ENCODE data around the gene PITX3. TPM values are rescaled to one million over a fixed set of nuclear protein-coding genes. Genes with fewer than 3 reads are reported as not detected.
"Not testable (repeated sequence)": the region's sequence is repeated elsewhere in the genome, so short reads cannot be mapped to it uniquely, and the experiment has no call there.

PITX3 gene
- total RNA-seq, 1 donor from 2014 or later, result not detected

DNA sequence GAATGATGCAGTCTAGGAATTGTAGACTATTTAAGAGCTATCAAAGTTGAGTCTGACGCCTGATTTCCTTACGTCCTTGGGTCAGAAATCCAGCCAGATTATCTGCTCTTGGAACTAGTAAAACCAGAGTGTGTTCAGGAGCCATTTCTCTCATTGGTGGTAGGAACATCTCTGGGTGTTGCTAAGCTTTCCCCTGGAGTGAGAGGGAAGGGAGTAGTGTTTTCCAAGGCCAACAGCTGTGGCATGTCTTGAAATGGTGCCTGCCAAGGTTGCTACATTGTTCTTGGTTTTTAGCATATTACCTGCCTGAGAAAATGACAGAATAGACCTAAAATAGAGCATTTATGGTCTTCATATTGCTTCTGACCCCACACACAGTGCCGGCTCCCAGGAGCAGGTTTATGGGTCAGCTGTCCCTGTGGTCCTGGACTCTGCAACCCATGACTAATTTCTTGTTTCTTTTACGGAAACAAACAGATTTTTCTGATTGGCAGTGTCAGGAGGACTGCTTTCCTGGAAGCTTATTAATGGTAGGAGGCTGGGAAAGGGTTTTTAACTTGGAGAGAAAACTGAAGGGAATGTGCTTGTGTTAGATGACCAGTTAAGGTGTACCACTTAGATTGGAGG, 21.5 kb upstream of the PITX3 start:
- DNase-seq (ENCODE audit: low spot score, unreplicated experiment), result no peak
- no peak overlapping the region for H3K27ac Mint-ChIP-seq
- no peak overlapping the region for H3K4me3 Mint-ChIP-seq (ENCODE audit: low read depth)
- peaks cover 5% of the 10 kb centered on the region for H3K36me3 Mint-ChIP-seq (ENCODE audit: insufficient read depth)
- TF ChIP-seq, protein P1, sequence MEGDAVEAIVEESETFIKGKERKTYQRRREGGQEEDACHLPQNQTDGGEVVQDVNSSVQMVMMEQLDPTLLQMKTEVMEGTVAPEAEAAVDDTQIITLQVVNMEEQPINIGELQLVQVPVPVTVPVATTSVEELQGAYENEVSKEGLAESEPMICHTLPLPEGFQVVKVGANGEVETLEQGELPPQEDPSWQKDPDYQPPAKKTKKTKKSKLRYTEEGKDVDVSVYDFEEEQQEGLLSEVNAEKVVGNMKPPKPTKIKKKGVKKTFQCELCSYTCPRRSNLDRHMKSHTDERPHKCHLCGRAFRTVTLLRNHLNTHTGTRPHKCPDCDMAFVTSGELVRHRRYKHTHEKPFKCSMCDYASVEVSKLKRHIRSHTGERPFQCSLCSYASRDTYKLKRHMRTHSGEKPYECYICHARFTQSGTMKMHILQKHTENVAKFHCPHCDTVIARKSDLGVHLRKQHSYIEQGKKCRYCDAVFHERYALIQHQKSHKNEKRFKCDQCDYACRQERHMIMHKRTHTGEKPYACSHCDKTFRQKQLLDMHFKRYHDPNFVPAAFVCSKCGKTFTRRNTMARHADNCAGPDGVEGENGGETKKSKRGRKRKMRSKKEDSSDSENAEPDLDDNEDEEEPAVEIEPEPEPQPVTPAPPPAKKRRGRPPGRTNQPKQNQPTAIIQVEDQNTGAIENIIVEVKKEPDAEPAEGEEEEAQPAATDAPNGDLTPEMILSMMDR (IDR thresholded peaks at IDR 0.05; ENCODE audit: unreplicated experiment), result no peak
- no peaks in the 10 kb centered on the region for H3K9me3 Mint-ChIP-seq (ENCODE audit: low read depth)
- no peaks in the 10 kb centered on the region for H3K27me3 Mint-ChIP-seq
- H3K4me1 Mint-ChIP-seq (ENCODE audit: low read depth), result peaks cover 6% of the 10 kb centered on the region

DNA sequence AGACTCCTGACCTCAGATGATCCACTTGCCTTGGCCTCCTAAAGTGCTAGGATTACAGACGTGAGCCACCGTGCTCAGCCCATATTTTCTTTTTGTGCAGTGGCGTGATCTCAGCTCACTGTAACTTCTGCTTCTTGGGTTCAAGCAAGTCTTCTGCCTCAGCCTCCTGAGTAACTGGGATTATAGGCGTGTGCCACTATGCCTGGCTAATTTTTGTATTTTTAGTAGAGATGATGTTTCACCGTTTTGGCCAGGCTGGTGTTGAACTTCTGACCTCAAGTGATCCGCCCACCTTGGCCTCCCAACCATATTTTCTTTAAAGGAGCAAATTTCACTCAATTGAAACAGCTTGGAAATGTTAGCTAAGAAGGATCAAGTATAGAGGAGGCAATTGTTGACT, 20.5 kb upstream of the PITX3 start:
- TF ChIP-seq, protein P1 (IDR thresholded peaks at IDR 0.05; ENCODE audit: unreplicated experiment), result no peak
- H3K4me3 Mint-ChIP-seq (ENCODE audit: low read depth), result no peak overlapping the region
- DNase-seq (ENCODE audit: low spot score, unreplicated experiment), result no peak
- H3K27ac Mint-ChIP-seq, result no peak overlapping the region
- peaks cover 6% of the 10 kb centered on the region for H3K4me1 Mint-ChIP-seq (ENCODE audit: low read depth)
- no peaks in the 10 kb centered on the region for H3K27me3 Mint-ChIP-seq
- peaks cover 5% of the 10 kb centered on the region for H3K36me3 Mint-ChIP-seq (ENCODE audit: insufficient read depth)
- no peaks in the 10 kb centered on the region for H3K9me3 Mint-ChIP-seq (ENCODE audit: low read depth)

DNA sequence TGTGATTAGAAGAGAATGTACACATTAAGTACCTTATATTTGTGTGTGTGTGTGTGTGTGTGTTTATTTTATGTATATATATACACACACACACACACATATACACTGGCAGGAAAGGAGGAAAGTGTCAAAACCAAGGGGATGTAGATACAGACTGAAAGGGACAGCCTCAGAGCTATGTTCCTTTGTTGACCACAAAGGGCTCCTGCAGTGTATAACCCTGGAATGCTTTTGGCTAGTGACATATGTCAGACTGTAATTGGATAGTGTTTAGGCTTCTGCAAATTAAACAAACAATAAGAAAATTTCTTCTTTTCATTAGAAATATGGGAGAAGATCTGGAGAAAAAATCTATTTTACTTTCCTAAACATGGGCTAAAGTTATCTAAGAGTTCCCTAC, 19.9 kb upstream of the PITX3 start:
- DNase-seq (ENCODE audit: low spot score, unreplicated experiment), result no peak
- H3K27ac Mint-ChIP-seq, result no peak overlapping the region
- H3K4me3 Mint-ChIP-seq (ENCODE audit: low read depth), result no peak overlapping the region
- peaks cover 6% of the 10 kb centered on the region for H3K4me1 Mint-ChIP-seq (ENCODE audit: low read depth)
- TF ChIP-seq, protein P1 (IDR thresholded peaks at IDR 0.05; ENCODE audit: unreplicated experiment), result no peak
- peaks cover 5% of the 10 kb centered on the region for H3K36me3 Mint-ChIP-seq (ENCODE audit: insufficient read depth)
- no peaks in the 10 kb centered on the region for H3K9me3 Mint-ChIP-seq (ENCODE audit: low read depth)
- no peaks in the 10 kb centered on the region for H3K27me3 Mint-ChIP-seq

DNA sequence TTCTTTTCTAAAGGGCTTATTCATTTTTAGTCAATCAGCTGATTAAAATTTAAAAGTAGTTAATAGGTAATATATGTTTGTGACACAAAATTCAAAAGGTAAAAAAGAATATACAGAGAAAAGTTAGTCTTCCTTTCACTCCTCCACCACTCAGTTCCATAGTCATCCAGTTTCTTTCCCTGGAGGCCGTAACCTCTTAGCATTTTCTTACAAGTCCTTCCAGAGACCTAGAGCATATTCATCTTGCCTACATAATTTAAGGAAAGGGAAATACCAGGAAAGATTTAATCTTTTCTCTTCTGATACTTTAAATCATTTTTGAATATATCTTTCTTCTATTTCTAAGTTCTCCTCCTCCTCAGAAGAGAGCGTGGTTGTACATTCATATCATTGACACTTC, 14.1 kb upstream of the PITX3 start:
- DNase-seq (ENCODE audit: low spot score, unreplicated experiment), result no peak
- Mint-ChIP-seq H3K27ac (no peak overlapping the region), H3K4me1 (ENCODE audit: low read depth) (no peaks in the 10 kb centered on the region), H3K4me3 (ENCODE audit: low read depth) (no peak overlapping the region), H3K9me3 (ENCODE audit: low read depth) (no peaks in the 10 kb centered on the region), H3K27me3 (no peaks in the 10 kb centered on the region), H3K36me3 (ENCODE audit: insufficient read depth) (peaks cover 3% of the 10 kb centered on the region)
- TF ChIP-seq, protein P1 (IDR thresholded peaks at IDR 0.05; ENCODE audit: unreplicated experiment), result no peak

DNA sequence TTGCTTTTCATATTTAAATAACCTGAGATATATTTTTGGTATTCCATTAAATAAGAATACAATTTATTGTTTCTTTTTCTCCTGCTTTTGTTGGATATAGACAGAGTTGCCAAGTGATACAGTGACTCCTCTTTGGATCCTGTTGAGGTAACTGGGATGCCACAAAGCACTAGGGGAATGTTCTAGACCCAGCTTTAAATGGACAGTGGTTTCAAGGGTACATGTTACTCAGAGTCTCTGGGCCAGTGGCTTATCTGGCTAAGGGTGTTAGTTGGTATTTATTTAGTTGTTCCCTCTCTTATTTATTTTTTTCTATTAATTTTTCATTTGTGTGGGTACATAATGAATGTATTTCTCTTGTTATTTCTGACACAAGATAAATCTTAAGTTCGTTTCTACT, 13.1 kb upstream of the PITX3 start:
- Mint-ChIP-seq H3K27ac (no peak overlapping the region), H3K4me3 (ENCODE audit: low read depth) (no peak overlapping the region), H3K4me1 (ENCODE audit: low read depth) (no peaks in the 10 kb centered on the region), H3K27me3 (no peaks in the 10 kb centered on the region), H3K9me3 (ENCODE audit: low read depth) (no peaks in the 10 kb centered on the region), H3K36me3 (ENCODE audit: insufficient read depth) (peaks cover 1% of the 10 kb centered on the region)
- DNase-seq (ENCODE audit: low spot score, unreplicated experiment), result no peak
- TF ChIP-seq, protein P1 (IDR thresholded peaks at IDR 0.05; ENCODE audit: unreplicated experiment), result no peak

DNA sequence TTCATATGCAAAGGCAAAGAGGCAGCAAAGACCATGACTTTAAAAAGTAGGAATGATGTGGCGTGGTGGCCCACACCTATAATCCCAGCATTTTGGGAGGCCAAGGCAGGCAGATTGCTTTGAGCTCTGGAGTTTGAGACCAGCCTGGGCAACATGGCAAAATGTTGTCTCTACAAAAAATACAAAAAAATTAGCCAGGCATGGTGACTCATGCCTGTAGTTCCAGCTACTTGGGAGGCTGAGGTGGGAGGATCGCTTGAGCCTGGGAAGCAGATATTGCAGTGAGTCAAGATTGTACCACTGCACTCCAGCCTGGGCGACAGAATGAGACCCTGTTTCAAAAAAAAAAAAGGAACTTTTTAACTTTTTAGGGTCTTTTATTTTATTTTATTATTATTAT, 11.2 kb upstream of the PITX3 start:
- not testable (repeated sequence) for H3K36me3 Mint-ChIP-seq (ENCODE audit: insufficient read depth); H3K27me3 Mint-ChIP-seq; H3K4me1 Mint-ChIP-seq (ENCODE audit: low read depth); H3K4me3 Mint-ChIP-seq (ENCODE audit: low read depth); H3K9me3 Mint-ChIP-seq (ENCODE audit: low read depth); H3K27ac Mint-ChIP-seq; DNase-seq (ENCODE audit: low spot score, unreplicated experiment)
